Coronary artery (tissue), 2 donors: ENCODE data around the gene FOXP4.
A peak's percentile ranks its signal among the peaks of the same experiment; 100 is the strongest.

Source experiments
- DNase-seq: peaks from one replicate; pipeline ENCODE4 v3.0.0-alpha.2; 2017; ENCODE audit warnings: low spot score
- H3K27ac ChIP-seq, 2 donors: fragments of 200-600 bp; sonication (generic); one replicate each; pipeline ENCODE4 v1.5.1; 2016 to 2019
- H3K4me3 ChIP-seq: fragments of 200-600 bp; sonication (generic); 2 replicates; pipeline ENCODE4 v1.5.1; 2016; ENCODE audit warnings: mild to moderate bottlenecking, moderate library complexity
- CTCF ChIP-seq: fragments of 200-600 bp; sonication (generic); IDR thresholded peaks from one replicate; pipeline ENCODE4 v1.5.1; 2019; ENCODE audit warnings: antibody characterized with exemption

Gene FOXP4

GRCh38 chr6:41529970-41530369, 16.2 kb upstream of the FOXP4 start:
- no peak for DNase-seq
- Histone ChIP-seq H3K27ac (no peak overlapping the region), H3K4me3 (no peak overlapping the region)
- TF ChIP-seq CTCF, result no peak

DNA sequence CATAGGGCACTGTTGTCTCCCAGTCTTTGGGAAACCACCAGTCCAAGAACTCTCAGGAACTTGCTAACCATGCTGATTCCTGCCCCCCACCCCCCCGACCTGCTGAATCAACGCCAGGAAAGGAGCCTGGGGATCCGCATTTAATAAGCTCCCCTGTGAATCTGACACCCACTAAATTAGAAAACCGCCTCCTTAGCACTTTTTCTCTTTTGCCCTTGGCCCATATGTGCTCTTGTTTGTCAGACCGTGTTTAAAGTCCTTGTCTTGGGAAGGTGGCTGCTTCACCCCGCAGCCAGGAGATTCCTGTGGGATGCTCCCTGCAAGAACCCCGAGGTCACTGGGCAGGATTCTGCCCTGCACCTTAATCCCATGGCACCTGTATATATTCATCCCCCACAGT, 15.7 kb upstream of the FOXP4 start:
- DNase-seq, result no peak
- Histone ChIP-seq H3K27ac (no peak overlapping the region), H3K4me3 (no peak overlapping the region)
- no peak for TF ChIP-seq CTCF

GRCh38 chr6:41531016-41531415, 15.2 kb upstream of the FOXP4 start:
- Histone ChIP-seq H3K4me3 (no peak overlapping the region), H3K27ac (no peak overlapping the region)
- no peak for TF ChIP-seq CTCF
- DNase-seq, result no peak

GRCh38 chr6:41531591-41532582, 14.3 kb upstream of the FOXP4 start:
- no peak for DNase-seq
- H3K27ac ChIP-seq, result no peak overlapping the region
- peak overlapping the region; percentile 38 for H3K4me3 ChIP-seq
- no peak for TF ChIP-seq CTCF

DNA sequence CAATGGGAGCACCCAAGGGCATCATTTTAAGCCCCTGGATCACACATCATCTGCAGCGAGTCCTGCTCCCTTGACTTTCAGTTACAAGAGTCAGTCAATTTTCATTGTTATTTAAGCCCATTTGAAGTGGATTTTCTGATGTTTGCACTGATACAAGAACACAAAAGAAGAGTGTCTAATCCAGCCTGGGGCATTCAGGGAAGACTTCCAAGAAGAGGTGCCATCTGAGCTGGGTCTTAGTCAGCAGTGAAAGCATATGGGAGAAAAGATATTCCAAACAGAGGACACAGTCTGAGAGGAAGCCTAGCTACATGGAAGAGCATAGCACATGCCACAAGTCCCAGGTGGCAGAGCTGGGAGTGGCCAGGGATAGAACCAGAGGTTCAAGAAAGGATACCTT, 10.4 kb upstream of the FOXP4 start:
- no peak for DNase-seq
- TF ChIP-seq CTCF, result no peak
- Histone ChIP-seq H3K27ac (no peak overlapping the region), H3K4me3 (no peak overlapping the region)

DNA sequence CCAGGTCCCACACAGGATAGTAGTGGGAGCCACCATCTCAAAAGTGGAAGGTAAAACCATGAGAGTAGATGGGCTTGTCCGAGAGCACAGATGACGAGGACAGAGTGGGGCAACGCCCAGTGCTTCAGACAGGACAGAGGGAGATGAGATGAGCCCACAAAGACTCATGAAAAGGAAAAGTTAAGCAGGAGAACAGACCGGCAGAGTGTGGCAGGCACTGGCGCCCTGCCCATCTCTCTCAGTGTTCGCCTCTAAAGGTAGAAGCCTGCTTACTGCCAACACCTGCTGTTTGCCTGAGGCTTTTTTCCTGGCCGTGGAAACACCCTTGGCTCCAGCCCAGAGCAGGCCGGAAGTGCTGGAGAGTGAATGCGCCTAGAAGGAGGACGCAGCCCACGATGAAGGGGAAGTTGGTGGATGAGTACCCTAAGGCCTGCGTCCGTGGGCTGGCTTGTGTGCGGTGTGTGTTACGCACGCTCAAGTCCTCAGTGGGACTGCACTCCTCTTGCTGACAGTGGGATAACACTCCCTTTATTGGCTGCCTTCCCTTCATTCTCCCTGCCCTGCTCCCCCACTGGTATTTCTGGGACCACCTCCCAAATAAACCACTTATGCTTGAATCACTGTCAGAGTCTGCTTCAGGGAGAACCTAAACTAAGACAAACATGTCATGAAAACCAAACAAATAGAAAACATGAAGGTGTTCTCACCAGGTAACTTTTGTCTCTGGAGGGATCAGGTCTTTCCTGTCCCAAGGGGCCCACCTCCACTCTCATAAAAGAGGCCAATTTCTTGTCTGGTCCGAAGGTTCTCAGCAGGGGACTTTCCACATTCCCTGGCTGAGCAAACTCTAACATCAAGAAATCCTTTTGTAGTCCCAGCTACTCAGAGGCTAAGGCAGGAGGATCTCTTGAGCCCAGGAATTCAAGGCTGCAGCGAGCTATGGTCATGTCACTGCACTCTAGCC, 9.1 kb upstream of the FOXP4 start:
- no peak for DNase-seq
- Histone ChIP-seq H3K27ac (no peak overlapping the region), H3K4me3 (no peak overlapping the region)
- no peak for TF ChIP-seq CTCF
